Mammary epithelial cell (primary cell): Measurements from ENCODE around the gene NKPD1.

Experiments used
- CTCF ChIP-seq, 2 donors: IDR thresholded peaks in 1 of 2; conservative IDR thresholded peaks in 1 of 2; 2 replicates each; pipeline ENCODE4 v1.5.1; 2011 to 2012; ENCODE audit warnings: inconsistent platforms in 2 of 2, low read length in 2 of 2, mild to moderate bottlenecking in 2 of 2, control low read depth in 1 of 2, low read depth in 1 of 2; ENCODE audit not compliant: insufficient read depth in 1 of 2; ENCODE audit errors: extremely low read depth in 1 of 2
- EZH2 ChIP-seq: IDR thresholded peaks from 2 replicates; pipeline ENCODE4 v1.6.1; 2012; ENCODE audit warnings: low read length, inconsistent platforms, borderline replicate concordance

GRCh38 chr19:45179072-45179891 is 18.5 kb upstream of the NKPD1 start:
- TF ChIP-seq CTCF (conservative IDR thresholded peaks at IDR 0.05 in 1 of 2, IDR thresholded peaks at IDR 0.05 in 1 of 2; ENCODE audit: extremely low read depth in 1 of 2, insufficient read depth in 1 of 2, low read depth in 1 of 2, low read length in 2 of 2) (no peak), EZH2 (no peak)
